ENCODE data around the gene MED14.

DNA sequence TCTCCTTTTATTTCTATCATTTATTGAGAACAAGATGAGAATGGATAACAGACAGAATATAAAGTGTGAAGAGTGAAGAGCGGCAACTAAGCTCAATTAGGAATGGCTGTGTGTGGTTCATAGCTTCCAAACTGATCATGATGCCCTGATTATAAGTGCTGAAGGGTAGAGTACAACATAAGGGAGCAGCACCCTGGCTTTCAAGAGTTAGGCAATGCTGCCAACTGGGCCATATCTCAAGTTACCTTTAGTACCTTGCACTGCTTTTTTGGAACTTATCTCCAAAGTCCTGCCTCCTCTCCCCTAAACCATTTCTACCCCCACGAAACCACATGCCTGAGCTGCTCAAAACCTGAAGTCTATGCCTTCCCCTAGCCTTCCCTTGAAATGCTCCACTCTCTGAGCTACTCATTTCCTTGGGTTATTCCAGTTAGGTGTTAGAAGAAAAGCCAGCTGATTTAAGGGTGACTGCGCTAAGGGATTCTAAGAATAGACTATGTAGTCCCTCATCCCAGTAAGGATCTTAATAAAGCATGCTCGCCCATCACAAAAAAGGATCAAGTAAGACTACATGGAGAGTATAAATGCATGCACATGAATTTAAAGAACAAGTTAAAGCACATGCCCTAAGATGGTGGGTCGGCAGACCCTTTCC is 29.6 kb downstream of the MED14 start:
- TF ChIP-seq, protein P1, sequence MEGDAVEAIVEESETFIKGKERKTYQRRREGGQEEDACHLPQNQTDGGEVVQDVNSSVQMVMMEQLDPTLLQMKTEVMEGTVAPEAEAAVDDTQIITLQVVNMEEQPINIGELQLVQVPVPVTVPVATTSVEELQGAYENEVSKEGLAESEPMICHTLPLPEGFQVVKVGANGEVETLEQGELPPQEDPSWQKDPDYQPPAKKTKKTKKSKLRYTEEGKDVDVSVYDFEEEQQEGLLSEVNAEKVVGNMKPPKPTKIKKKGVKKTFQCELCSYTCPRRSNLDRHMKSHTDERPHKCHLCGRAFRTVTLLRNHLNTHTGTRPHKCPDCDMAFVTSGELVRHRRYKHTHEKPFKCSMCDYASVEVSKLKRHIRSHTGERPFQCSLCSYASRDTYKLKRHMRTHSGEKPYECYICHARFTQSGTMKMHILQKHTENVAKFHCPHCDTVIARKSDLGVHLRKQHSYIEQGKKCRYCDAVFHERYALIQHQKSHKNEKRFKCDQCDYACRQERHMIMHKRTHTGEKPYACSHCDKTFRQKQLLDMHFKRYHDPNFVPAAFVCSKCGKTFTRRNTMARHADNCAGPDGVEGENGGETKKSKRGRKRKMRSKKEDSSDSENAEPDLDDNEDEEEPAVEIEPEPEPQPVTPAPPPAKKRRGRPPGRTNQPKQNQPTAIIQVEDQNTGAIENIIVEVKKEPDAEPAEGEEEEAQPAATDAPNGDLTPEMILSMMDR (IDR thresholded peaks at IDR 0.05), result no peak
- no peak for TF ChIP-seq POLR2A (IDR thresholded peaks at IDR 0.05)

Data from testis (tissue), 2 donors.